Endothelial cell of umbilical vein (primary cell): ENCODE measurements around the gene CACNA2D3.

Experiments used
- POLR2A ChIP-seq: IDR thresholded peaks from 2 replicates; pipeline ENCODE4 v1.6.1; 2012; ENCODE audit warnings: low read depth, mild to moderate bottlenecking, control low read depth, low read length
- POLR2AphosphoS5 ChIP-seq: IDR thresholded peaks from 2 replicates; pipeline ENCODE4 v1.6.1; 2012; ENCODE audit warnings: low read depth, mild to moderate bottlenecking, control low read depth, low read length, moderate library complexity; ENCODE audit not compliant: insufficient read depth
- TF ChIP-seq, protein P1 (sequence below), 2 donors: IDR thresholded peaks; 1 replicate in 1 of 2; 2 replicates in 1 of 2; pipeline ENCODE4 v1.5.1; 2011; ENCODE audit warnings: low read length in 2 of 2, mild to moderate bottlenecking in 2 of 2, moderate library complexity in 2 of 2, control low read depth in 1 of 2, inconsistent platforms in 1 of 2, low read depth in 1 of 2; ENCODE audit not compliant: insufficient read depth in 1 of 2; ENCODE audit errors: extremely low read depth in 1 of 2

DNA sequence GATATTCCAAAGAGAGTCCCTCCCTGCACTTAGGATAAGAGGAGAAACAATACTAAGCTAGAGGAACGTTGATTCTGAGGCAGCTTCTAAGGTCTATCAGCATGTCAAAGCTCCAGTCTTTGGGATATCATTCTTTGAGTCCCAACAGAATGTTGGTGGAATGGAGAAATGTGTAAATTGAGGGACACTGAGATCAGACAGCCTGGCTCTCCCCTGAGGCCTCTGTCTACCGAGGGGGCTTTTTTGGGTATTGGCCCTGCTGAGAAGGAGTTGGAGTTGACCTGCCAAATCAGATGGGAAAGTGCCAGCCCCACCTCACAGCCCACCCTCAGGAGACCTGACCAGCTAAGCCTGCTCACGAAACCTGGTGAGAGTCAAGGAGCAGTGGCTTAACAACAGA, 833.1 kb downstream of the CACNA2D3 start:
- TF ChIP-seq, protein P1, sequence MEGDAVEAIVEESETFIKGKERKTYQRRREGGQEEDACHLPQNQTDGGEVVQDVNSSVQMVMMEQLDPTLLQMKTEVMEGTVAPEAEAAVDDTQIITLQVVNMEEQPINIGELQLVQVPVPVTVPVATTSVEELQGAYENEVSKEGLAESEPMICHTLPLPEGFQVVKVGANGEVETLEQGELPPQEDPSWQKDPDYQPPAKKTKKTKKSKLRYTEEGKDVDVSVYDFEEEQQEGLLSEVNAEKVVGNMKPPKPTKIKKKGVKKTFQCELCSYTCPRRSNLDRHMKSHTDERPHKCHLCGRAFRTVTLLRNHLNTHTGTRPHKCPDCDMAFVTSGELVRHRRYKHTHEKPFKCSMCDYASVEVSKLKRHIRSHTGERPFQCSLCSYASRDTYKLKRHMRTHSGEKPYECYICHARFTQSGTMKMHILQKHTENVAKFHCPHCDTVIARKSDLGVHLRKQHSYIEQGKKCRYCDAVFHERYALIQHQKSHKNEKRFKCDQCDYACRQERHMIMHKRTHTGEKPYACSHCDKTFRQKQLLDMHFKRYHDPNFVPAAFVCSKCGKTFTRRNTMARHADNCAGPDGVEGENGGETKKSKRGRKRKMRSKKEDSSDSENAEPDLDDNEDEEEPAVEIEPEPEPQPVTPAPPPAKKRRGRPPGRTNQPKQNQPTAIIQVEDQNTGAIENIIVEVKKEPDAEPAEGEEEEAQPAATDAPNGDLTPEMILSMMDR (IDR thresholded peaks at IDR 0.05; ENCODE audit: extremely low read depth in 1 of 2, insufficient read depth in 1 of 2, low read depth in 1 of 2, low read length in 2 of 2): no peak
- TF ChIP-seq POLR2AphosphoS5 (no peak), POLR2A (no peak)
